A549 (cell line): ENCODE measurements around the gene HSPA4. TPM values are rescaled to one million over a fixed set of nuclear protein-coding genes. Genes with fewer than 3 reads are reported as not detected.

ENCODE experiments used
- ATAC-seq, 2 experiments: fragments of 200-7000 bp in 1 of 2; fragments of >200 bp in 1 of 2; cut with Nextera tagmentation in 1 of 2; cut with Tn5 transposase in 1 of 2; 3 replicates each; pipeline versions ENCODE4 v1.8.0 to v1.9.1; 2018 to 2020; ENCODE audit warnings: mild to moderate bottlenecking in 1 of 2, moderate library complexity in 1 of 2
- CTCF ChIA-PET: fragments of 300-600 bp; sonication (Branson Sonifier 250); formaldehyde crosslinking; extraction: SDS; loops from one replicate; lab custom pipeline; 2021; ENCODE audit warnings: antibody characterized with exemption, inconsistent platforms; lab: Yijun Ruan, JAX
- POLR2A ChIA-PET: fragments of 350-600 bp; formaldehyde crosslinking; extraction: SDS; loops from one replicate; lab custom pipeline; 2021; ENCODE audit warnings: antibody characterized with exemption, inconsistent platforms; lab: Yijun Ruan, JAX
- DNase-seq, 2 experiments: peaks; one replicate each; pipeline versions ENCODE4 v3.0.0 to v3.0.0-alpha.2; 2011 to 2016; ENCODE audit warnings: low read depth in 1 of 2, low spot score in 1 of 2
- FAIRE-seq: peaks from 2 replicates; lab custom pipeline; 2011; peaks lifted over from hg19 to GRCh38; lab: Jason Lieb, UNC
- H3K27ac ChIP-seq, 2 experiments: fragments of >200 bp; sonication (Bioruptor Twin); formaldehyde crosslinking; 3 replicates each; pipeline ENCODE4 v1.5.1; 2016 to 2017
- H3K4me1 ChIP-seq: fragments of >200 bp; sonication (Bioruptor Twin); formaldehyde crosslinking; 3 replicates; pipeline ENCODE4 v1.6.1; 2016
- H3K4me2 ChIP-seq: fragments of >200 bp; sonication (Bioruptor Twin); formaldehyde crosslinking; 3 replicates; pipeline ENCODE4 v1.6.1; 2016
- H3K4me3 ChIP-seq: fragments of >200 bp; sonication (Bioruptor Twin); formaldehyde crosslinking; 3 replicates; pipeline ENCODE4 v1.5.1; 2016
- H3K9me3 ChIP-seq: fragments of >200 bp; sonication (Bioruptor Twin); formaldehyde crosslinking; 3 replicates; pipeline ENCODE4 v1.6.1; 2016
- BCL3 ChIP-seq: fragments of >200 bp; sonication (Bioruptor Twin); formaldehyde crosslinking; IDR thresholded peaks from 3 replicates; pipeline ENCODE4 v1.6.1; 2016
- CEBPB ChIP-seq, 2 experiments: fragments of >200 bp in 1 of 2; sonication (Bioruptor Twin) in 1 of 2; formaldehyde crosslinking in 1 of 2; IDR thresholded peaks; 2 replicates each; pipeline ENCODE4 v1.6.1; 2012 to 2016
- CHD2 ChIP-seq: fragments of 150-350 bp; IDR thresholded peaks from 2 replicates; pipeline ENCODE4 v1.6.1; 2014; ENCODE audit warnings: low read length; ENCODE audit not compliant: partially characterized antibody
- CHD4 ChIP-seq: fragments of 200-600 bp; sonication (generic); IDR thresholded peaks from 2 replicates; pipeline ENCODE4 v1.6.1; 2016; ENCODE audit warnings: antibody characterized with exemption, mild to moderate bottlenecking, borderline replicate concordance
- E2F6 ChIP-seq: IDR thresholded peaks from 2 replicates; pipeline ENCODE4 v1.6.1; 2012; ENCODE audit warnings: low read depth, borderline replicate concordance
- EHMT2 ChIP-seq: fragments of 200-600 bp; sonication (generic); IDR thresholded peaks from 2 replicates; pipeline ENCODE4 v1.6.1; 2016; ENCODE audit warnings: antibody characterized with exemption, low read depth, mild to moderate bottlenecking, moderate library complexity
- ELK1 ChIP-seq: fragments of 150-350 bp; IDR thresholded peaks from 2 replicates; pipeline ENCODE4 v1.6.1; 2014; ENCODE audit warnings: low read depth, mild to moderate bottlenecking, low read length
- HOXA7 ChIP-seq: fragments of 250-450 bp; sonication (Bioruptor Pico); IDR thresholded peaks from 2 replicates; pipeline ENCODE4 v1.5.0; 2020; ENCODE audit warnings: mild to moderate bottlenecking, moderate library complexity
- KDM5A ChIP-seq: fragments of 200-600 bp; sonication (generic); IDR thresholded peaks from 2 replicates; pipeline ENCODE4 v1.6.1; 2016; ENCODE audit warnings: antibody characterized with exemption, mild to moderate bottlenecking
- MAFK ChIP-seq: fragments of 450-650 bp; IDR thresholded peaks from 2 replicates; pipeline ENCODE4 v1.6.1; 2014; ENCODE audit not compliant: partially characterized antibody
- NR3C1 ChIP-seq: fragments of >200 bp; sonication (Bioruptor Twin); formaldehyde crosslinking; IDR thresholded peaks from 3 replicates; pipeline ENCODE4 v1.6.1; 2017
- PHF8 ChIP-seq: fragments of 200-600 bp; sonication (generic); IDR thresholded peaks from 2 replicates; pipeline ENCODE4 v1.6.1; 2016; ENCODE audit warnings: low read depth, mild to moderate bottlenecking, antibody characterized with exemption, moderate library complexity, borderline replicate concordance
- RARB ChIP-seq: fragments of 250-450 bp; sonication (Bioruptor Pico); IDR thresholded peaks from 2 replicates; pipeline ENCODE4 v1.8.0; 2021; ENCODE audit warnings: mild to moderate bottlenecking, moderate library complexity
- RCOR1 ChIP-seq: fragments of 150-350 bp; IDR thresholded peaks from 2 replicates; pipeline ENCODE4 v1.6.1; 2014; ENCODE audit warnings: antibody characterized with exemption, low read length, low read depth
- REST ChIP-seq: fragments of 200-600 bp; sonication (generic); IDR thresholded peaks from 2 replicates; pipeline ENCODE4 v1.6.1; 2016; ENCODE audit warnings: antibody characterized with exemption, mild to moderate bottlenecking, moderate library complexity
- RNF2 ChIP-seq: fragments of 200-600 bp; sonication (generic); IDR thresholded peaks from 2 replicates; pipeline ENCODE4 v1.6.1; 2016; ENCODE audit warnings: low read depth, mild to moderate bottlenecking, antibody characterized with exemption, moderate library complexity, borderline replicate concordance
- SREBF2 ChIP-seq: fragments of 450-650 bp; IDR thresholded peaks from 2 replicates; pipeline ENCODE4 v1.6.1; 2014; ENCODE audit warnings: mild to moderate bottlenecking, moderate library complexity
- TFCP2L1 ChIP-seq: fragments of 250-450 bp; sonication (Bioruptor Pico); IDR thresholded peaks from 2 replicates; pipeline ENCODE4 v1.5.0; 2021; ENCODE audit warnings: mild to moderate bottlenecking
- ZNF302 ChIP-seq: fragments of 250-450 bp; sonication (Bioruptor Pico); IDR thresholded peaks from 2 replicates; pipeline ENCODE4 v1.9.0; 2021; ENCODE audit warnings: inconsistent platforms, mild to moderate bottlenecking, moderate library complexity
- ZSCAN20 ChIP-seq: fragments of 250-450 bp; sonication (Bioruptor Pico); IDR thresholded peaks from 2 replicates; pipeline ENCODE4 v1.8.0; 2022; ENCODE audit warnings: mild to moderate bottlenecking, moderate library complexity
- WGBS: methylation state at CpG from one replicate; pipeline ENCODE4 v1.1.6; 2017; ENCODE audit errors: missing lambda C conversion rate; 5-methylcytosine and 5-hydroxymethylcytosine counted together
- polyA plus RNA-seq, 4 experiments: library from polyadenylated mRNA; depleted of rRNA in 3 of 4; stranded (reverse); fragments of >200 nt; fragmentation: RNase III in 1 of 4; extraction: RNeasy Plus Mini Kit Qiagen cat#74134 plus additional on column Dnase treatment in 1 of 4; gene quantifications; 2 replicates in 3 of 4; 3 replicates in 1 of 4; pipeline ENCODE4 v1.2.3, GENCODE V29; 2011 to 2017

Gene HSPA4
- polyA plus RNA-seq, 2 of the 4 experiments (the other 2 are of a cell fraction) = 160 to 166 TPM

- FAIRE-seq (no peak), DNase-seq (no peak), ATAC-seq (no peak)
- 90% methylated on average over 7 of the region's 7 CpGs for WGBS
- ChIA-PET CTCF (interaction anchor here (1.0 kb wide), 1 partner anchor 10 kb away, joined by 3 read pairs; no protein-coding TSS in a partner anchor), POLR2A (no interaction called here)
- no peak overlapping the region for H3K27ac ChIP-seq
- no peak for TF ChIP-seq NR3C1
- TF ChIP-seq E2F6 = no peak
- no peak for TF ChIP-seq ELK1
- TF ChIP-seq RNF2 = no peak
- no peak for TF ChIP-seq EHMT2
- no peak overlapping the region for H3K4me3 ChIP-seq
- H3K4me1 ChIP-seq = no peaks in the 10 kb centered on the region; the same call in 2 of the 3 replicates
- no peaks in the 10 kb centered on the region for H3K9me3 ChIP-seq
- H3K4me2 ChIP-seq = no peak overlapping the region
Measured at GRCh38 chr5:133081036-133081435, 29.2 kb downstream of the HSPA4 start.

- H3K4me1 ChIP-seq = no peaks in the 10 kb centered on the region
- TF ChIP-seq CHD4 (no peak), ZNF302 (CRISPR knock-in tag) (no peak), BCL3 (no peak), HOXA7 (no peak)
- TF ChIP-seq, all 56 proteins: peak for 0
- Histone ChIP-seq H3K4me2 (no peak overlapping the region), H3K9me3 (no peaks in the 10 kb centered on the region), H3K4me3 (no peak overlapping the region), H3K27ac (no peak overlapping the region)
- ATAC-seq (no peak), FAIRE-seq (no peak), DNase-seq (no peak)
- POLR2A ChIA-PET = no interaction called here
- 97% methylated on average over 1 of the region's 1 CpG for WGBS
- CTCF ChIA-PET = interaction anchor here (1.0 kb wide), 1 partner anchor 11 kb away, joined by 3 read pairs; no protein-coding TSS in a partner anchor
Measured at GRCh38 chr5:133081703-133082102, 29.9 kb downstream of the HSPA4 start.

GRCh38 chr5:133082128-133082527 lies 30.3 kb downstream of the HSPA4 start:
- no peak for DNase-seq
- no peak for TF ChIP-seq RARB (CRISPR knock-in tag)
- TF ChIP-seq RNF2 = no peak
- TF ChIP-seq REST = no peak
- TF ChIP-seq NR3C1 = no peak
- TF ChIP-seq PHF8 = no peak
- TF ChIP-seq SREBF2 = no peak
- no peak for TF ChIP-seq MAFK
- no peak for TF ChIP-seq ZSCAN20 (CRISPR knock-in tag)
- TF ChIP-seq ZNF302 (CRISPR knock-in tag) = no peak
- TF ChIP-seq CHD2 = no peak
- no peak for TF ChIP-seq CEBPB (IDR thresholded peaks at IDR 0.05)
- no peak for TF ChIP-seq RCOR1
- no peak for TF ChIP-seq TFCP2L1
- TF ChIP-seq KDM5A = no peak
- no peaks in the 10 kb centered on the region for H3K4me1 ChIP-seq
- H3K4me2 ChIP-seq = no peak overlapping the region
- FAIRE-seq = no peak
- POLR2A ChIA-PET = no interaction called here
- ATAC-seq = no peak
- no peak overlapping the region for H3K27ac ChIP-seq
- H3K9me3 ChIP-seq = no peaks in the 10 kb centered on the region
- 90% methylated on average over 4 of the region's 4 CpGs for WGBS
- CTCF ChIA-PET = no interaction called here
- no peak overlapping the region for H3K4me3 ChIP-seq
